Dermis blood vessel endothelial cell (primary cell): Measurements from ENCODE around the gene CFAP53. TPM values are rescaled to one million over a fixed set of nuclear protein-coding genes. Genes with fewer than 3 reads are reported as not detected.

ENCODE experiments used
- DNase-seq: peaks from one replicate; pipeline ENCODE4 v3.0.0; 2010
- total RNA-seq: library from RNA; depleted of rRNA; stranded (reverse); fragments of >200 nt; gene quantifications from 2 replicates; pipeline ENCODE4 v1.2.3, GENCODE V29; 2014

Gene CFAP53
- total RNA-seq, 1 donor from 2014 or later = under 0.01 TPM

DNA sequence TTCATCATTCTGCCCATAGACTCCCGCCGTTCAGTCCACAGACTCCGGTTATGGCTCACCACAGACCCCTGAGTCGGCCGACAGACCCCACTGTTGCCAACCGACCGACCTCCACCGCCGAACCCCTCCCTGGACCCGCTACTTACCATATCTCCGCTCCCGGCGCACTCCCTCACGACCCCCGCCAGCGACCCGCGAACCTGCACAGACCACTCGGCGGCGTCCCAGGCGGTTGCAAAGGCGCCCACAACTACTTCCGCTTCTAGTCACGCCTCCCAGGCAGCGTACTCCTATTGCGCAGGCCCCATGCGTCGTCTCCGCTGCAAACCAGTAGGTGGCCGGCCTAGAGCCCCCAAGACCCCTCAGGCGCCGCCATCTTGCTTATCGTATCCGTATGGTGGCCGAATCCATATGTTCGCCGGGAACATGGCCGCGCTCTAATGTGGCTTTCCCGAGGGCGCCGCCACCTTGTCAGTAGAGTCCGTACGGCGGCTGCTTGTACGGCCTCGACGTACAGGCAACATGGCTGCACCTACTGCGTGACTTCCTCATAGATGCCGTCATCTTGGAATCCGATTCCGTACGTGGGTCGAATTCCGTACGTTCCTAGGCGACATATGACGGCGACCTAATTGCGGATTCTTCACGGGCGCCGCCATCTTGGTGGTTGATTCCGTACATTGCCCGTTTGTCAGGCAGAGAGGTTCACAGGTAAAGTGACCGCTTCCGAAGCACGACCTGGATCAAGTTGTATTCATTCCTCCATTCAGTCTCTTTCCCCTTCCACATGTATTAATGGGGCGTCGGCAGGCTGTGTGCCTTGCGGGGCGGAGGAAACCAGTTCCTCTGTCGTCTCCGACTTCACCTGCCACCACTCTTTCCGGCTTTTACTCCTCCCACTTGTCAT, 21.4 kb upstream of the CFAP53 start, which contains the start of gene CXXC1:
CXXC1 (minus strand) TSS at position 252 of the 907 bp plus-strand sequence; CDS start at position 149, 103 bp downstream.
- peak; percentile 100 for DNase-seq

- peak; percentile 4 for DNase-seq
Measured at GRCh38 chr18:50287028-50287440, 20.7 kb upstream of the CFAP53 start.

DNA sequence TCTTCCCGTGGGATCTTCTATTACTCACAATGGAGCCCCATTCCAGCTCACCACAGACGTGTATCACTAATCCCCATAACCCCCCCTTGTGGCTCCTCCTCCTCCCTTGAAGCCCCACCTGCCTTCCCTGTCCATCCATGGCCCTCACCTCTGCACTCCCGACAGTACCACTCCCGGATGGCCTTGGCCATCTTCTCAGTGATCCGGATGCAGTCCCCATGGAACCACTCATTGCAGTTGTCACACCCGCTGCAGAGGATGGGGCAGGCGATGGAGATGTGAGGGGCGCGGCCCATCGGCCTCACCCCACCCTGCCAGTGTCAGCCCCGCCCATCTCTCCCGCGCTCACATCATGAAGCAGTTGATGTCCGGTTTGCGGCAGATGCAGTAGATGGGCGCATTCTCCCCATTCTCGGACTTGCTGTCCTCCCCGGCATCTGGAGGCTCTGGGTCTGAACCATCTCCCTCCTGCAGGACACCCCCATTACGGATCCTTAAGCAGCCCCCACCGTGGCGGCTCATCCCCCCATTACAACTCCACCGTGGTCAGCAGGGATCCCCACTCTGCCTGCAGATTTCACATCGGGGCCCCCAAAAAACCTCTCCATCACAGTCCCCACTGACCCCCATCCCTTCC, 20.2 kb upstream of the CFAP53 start:
- DNase-seq = peak; percentile 28

- DNase-seq = no peak
Measured at GRCh38 chr18:50285631-50286321, 19.5 kb upstream of the CFAP53 start.

DNA sequence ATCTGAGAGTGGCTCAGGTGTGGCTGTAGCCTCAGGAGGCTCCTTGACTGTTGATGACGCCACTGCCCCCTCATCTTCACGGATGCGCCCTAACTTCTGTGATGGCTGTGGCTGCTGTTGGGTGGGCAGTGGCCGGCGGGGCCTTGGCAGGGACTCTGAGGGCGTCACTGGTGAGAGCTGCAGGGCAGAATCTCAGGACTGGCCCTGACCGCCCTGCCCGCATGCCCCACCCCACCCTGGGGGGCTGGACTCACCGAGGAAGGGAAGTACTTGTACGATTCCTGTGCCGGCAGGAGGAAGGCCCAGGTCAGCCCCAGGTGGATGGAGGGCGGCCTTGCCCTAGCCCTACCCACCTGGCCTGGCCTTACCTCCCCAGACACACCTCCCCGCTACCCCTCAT, 18.8 kb upstream of the CFAP53 start:
- DNase-seq = no peak

DNA sequence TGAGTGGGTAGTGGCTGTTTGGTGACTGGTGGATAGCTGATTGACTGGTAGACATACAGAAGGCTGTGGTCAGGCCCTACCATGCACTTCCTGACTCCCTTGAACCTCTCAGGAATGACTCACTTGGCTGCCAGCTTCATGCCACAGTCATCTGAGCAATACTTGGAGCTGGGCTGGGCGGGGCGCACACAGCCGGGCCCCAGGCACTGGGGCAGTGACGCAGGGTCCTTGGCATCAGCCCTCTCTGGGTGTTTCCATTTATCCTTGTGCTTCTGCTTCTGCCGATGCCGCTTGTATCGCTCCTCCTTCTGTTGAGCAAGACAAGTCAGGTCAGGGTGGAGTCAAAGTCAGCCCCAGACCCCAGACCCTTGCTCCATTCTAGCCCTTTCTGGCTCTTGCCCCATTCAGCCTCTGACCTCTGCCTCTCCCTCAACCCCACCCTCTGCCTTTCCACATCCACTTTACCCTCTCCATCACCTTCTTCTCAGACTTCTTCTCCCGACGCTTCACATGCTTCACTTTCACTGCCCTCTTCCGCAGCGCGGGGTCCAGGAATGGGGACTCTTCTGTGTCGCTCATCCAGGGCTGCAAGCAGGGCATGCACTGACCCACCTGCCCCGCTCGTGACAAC, 18.1 kb upstream of the CFAP53 start:
- DNase-seq = no peak

GRCh38 chr18:50283469-50284209, 17.3 kb upstream of the CFAP53 start:
- DNase-seq = no peak

DNA sequence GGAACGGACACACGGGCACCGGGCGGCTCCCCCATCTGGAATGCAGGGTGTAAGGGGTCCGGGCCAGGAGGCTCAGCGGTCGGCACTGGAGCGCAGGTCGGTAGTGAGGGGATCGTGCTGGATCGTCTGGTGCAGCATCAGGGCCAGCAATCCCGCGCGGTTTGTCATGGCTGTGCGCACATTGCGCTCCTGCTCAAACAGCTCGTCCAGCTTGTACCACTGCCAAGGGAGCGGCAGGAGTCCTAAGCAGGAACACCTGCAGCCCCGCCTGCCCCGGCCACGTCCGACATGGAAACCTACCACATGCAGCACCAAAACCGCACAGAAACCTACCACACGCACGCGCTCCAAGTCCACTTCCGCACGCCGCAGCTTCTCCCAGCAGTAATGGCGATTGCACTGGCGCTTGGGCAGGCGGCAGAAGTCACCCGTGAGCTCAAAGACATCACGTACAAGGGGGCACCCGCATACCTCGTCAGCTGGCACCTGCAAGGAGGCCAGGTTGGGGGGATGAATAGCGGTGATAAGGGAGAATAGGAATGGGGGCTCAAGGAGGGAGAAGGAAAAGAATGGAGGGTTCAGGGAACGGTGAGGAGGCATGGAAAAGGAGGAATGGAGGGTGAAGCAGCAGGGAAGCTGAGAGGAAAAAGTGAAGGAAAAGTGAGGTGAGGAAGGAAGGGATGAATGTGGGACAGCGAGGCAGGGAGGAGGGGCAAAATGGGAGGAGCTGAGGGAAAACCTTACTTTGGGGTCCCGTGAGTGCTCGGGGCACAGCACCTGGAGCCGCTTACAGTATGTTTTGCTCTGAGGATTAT, 16.4 kb upstream of the CFAP53 start:
- DNase-seq = no peak

- peak; percentile 7 for DNase-seq
Measured at GRCh38 chr18:50281972-50282520, 15.8 kb upstream of the CFAP53 start.

GRCh38 chr18:50281295-50281971, 15.1 kb upstream of the CFAP53 start, which contains the start of gene MBD1:
Gene MBD1 (minus strand): TSS chr18:50281523. CDS start chr18:50279992, 1,531 bp downstream.
- DNase-seq = peak; percentile 99

DNA sequence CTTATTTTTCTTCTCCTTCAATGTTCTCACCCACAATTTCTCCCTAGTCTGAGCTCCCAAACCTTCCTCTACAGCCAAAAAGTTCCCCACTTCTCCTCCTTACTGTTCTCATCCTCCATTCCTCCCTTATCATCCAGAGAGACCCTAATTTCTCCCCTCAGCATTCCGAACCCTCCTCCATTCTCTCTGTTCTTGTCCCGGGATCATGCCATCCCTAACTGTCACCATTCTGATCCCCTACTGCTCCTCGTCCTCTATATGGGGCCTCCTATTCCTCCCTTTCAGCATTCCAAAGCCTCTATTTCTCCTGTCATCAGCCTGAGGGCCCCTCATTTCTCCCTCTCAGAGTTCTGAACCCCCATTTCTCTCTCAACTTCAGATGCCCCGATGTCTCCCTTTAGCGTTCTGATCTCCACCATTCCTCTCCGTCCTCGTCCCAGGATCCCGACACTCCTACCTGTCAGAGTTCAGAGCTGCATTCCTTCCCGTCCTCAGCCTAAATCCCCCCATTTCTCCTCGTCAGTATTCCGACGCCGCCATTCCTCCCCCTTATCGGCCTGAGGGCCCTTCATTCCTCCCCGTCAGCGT, 14.5 kb upstream of the CFAP53 start:
- DNase-seq = peak; percentile 5

DNA sequence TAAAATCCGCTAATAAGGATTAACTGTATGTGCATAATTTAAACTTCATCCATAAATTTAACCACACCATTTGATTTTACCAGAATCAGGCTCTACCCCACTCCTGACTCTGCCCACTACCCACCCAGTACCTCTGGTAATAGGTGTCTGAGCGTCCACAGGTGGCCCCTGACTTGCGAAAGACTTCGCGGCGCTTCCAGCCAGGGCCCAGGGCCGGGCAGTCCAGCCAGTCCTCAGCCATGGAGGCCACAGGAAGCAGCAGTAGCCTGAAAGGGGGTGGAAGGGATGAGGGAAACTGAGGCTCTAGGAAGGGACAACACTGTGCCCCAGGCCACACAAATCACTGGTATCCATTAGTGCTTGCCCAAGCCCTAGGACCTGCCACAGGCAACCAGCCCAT, 13.5 kb upstream of the CFAP53 start:
- no peak for DNase-seq

DNA sequence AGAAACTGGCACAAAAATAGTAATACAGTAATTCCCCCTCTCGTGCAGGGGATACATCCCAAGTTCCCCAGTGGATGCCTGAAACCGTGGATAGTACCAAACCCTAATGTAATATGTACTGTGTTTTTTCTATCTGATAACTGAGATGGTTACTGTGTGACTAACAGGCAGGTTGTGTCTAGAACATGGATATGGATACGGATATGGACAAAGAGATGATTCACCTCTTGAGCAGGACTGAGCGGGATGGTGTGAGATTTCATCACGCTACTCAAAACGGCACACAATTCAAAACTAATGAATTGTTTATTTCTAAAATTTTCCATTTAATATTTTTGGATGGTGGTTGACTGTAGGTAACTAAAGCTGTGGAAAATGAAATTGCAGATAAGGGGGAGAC, 11.6 kb upstream of the CFAP53 start:
- DNase-seq = peak; percentile 53

DNA sequence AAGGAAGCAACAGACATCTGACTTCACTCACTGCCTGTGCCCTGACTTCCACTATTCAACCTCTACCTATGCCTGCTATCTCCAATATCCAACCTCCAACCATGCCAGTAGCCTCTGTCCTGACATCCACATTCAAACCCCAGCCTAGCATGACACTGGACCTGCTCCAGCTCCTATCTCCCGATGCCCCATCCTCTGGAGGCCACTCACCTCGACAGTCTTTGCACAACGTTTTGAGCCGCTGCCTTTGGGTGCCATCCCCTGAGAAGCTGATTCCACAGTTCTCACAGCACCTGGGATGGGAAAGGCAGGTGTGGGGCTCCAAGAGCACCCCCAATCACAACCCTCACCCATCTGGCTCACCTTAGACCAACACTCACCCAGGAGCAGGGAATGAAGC, 10.2 kb upstream of the CFAP53 start:
- no peak for DNase-seq

- no peak for DNase-seq
Measured at GRCh38 chr18:50275503-50276036, 9.3 kb upstream of the CFAP53 start.

GRCh38 chr18:50274941-50275340, 8.6 kb upstream of the CFAP53 start:
- no peak for DNase-seq

DNA sequence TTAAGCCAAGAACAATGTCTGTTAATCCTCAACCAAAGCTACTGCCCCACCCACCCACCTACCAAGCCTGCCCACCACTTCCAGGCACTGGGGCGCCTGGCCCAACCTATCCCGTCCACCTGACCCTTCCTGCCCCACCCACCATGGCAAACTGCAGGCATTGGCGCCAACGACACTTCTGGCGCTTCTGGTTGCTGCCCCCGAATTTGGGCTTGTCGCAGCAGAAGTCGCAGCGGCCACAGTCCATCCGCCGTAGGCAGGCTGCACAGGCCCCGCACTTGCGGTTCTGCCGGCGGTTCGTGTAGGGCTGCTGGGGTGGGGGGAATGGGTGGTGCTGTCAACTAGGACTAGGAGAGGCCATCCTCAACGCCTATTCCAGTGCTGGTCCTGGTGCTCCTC, 7.7 kb upstream of the CFAP53 start:
- no peak for DNase-seq

DNA sequence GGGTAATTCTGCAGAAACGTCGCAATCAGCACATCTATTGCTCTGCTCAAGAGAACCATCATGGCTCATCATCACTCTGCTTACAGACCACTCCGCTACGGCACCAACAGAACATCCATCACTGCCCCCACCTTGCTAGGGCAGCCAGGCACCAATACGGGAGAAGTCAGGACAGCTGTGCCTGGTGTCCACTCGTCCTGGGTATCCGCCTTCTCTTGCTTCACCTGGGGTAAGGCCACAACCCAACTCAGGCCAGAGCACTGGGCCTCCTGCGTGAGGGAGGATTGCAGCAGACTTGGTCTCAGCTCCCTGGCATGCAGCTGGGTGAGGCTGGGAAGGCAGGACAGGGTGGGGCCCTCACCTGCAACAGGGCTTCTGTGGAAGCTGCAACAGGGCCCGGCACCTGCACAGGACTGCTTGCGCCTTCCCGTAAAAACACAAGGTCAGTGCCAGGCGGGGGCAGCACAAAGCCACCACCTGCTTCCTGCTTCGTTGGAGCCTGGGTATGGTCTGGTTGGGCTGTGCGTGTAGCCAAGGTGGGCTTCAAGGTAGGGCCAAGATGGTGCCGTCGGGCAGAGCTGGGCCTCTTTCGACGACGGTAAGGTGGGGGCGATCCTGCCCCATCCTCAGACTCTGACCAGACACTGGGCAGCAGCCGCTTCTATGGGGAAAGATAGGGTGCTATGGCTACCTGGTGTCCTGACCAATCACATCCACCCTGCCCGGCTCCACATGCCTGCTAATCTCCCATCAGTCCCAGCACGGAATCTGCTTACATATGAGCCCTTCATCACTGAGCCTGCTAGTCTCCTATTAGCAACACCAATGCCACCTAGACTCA, 7.1 kb upstream of the CFAP53 start:
- DNase-seq = no peak
